ENCODE measurements around the gene GABPB2.
"Not testable (repeated sequence)": the region's sequence is repeated elsewhere in the genome, so short reads cannot be mapped to it uniquely, and the experiment has no call there.

Gene GABPB2

GRCh38 chr1:151060007-151060656, 10.4 kb upstream of the GABPB2 start, which contains the start of gene MLLT11:
Gene MLLT11, plus strand, starts transcription at chr1:151060397. Its CDS starts 6,828 bp downstream, at chr1:151067225.
- peak in 2 of 6 experiments; percentile 12 to 29 for DNase-seq

GRCh38 chr1:151060657-151061421, 9.7 kb upstream of the GABPB2 start:
- DNase-seq, result no peak

GRCh38 chr1:151061704-151062103, 8.9 kb upstream of the GABPB2 start:
- no peak for DNase-seq

- DNase-seq, result no peak
Observed at GRCh38 chr1:151062741-151063371, 7.7 kb upstream of the GABPB2 start.

GRCh38 chr1:151065089-151065645, 5.4 kb upstream of the GABPB2 start:
- DNase-seq, result no peak

GRCh38 chr1:151067185-151067584, 3.4 kb upstream of the GABPB2 start:
- no peak for DNase-seq

- DNase-seq, result no peak
Observed at GRCh38 chr1:151069103-151069486, 1.5 kb upstream of the GABPB2 start.

GRCh38 chr1:151072224-151072623, 1.7 kb downstream of the GABPB2 start:
- no peak for DNase-seq

- no peak for DNase-seq
Observed at GRCh38 chr1:151085953-151086559, 15.5 kb downstream of the GABPB2 start.

- DNase-seq, result not testable (repeated sequence)
Observed at GRCh38 chr1:151097426-151097825, 26.9 kb downstream of the GABPB2 start.

GRCh38 chr1:151098126-151098525, 27.6 kb downstream of the GABPB2 start:
- no peak for DNase-seq

- no peak for DNase-seq
Observed at GRCh38 chr1:151104630-151105029, 34.1 kb downstream of the GABPB2 start.

GRCh38 chr1:151106894-151107293, 36.3 kb downstream of the GABPB2 start:
- DNase-seq, result no peak

- no peak for DNase-seq
Observed at GRCh38 chr1:151108331-151108730, 37.8 kb downstream of the GABPB2 start.

- DNase-seq, result no peak
Observed at GRCh38 chr1:151113877-151114276, 43.3 kb downstream of the GABPB2 start.

GRCh38 chr1:151124763-151125403, 54.3 kb downstream of the GABPB2 start:
- DNase-seq, result no peak

- no peak for DNase-seq
Observed at GRCh38 chr1:151128800-151129199, 58.2 kb downstream of the GABPB2 start.

- DNase-seq, result peak; percentile 67 to 87 (median 83)
Observed at GRCh38 chr1:151130987-151131586, 60.5 kb downstream of the GABPB2 start.

- no peak for DNase-seq
Observed at GRCh38 chr1:151131701-151132334, 61.3 kb downstream of the GABPB2 start.

- DNase-seq, result no peak
Observed at GRCh38 chr1:151132335-151133017, 61.9 kb downstream of the GABPB2 start.

All from stimulated activated naive CD4-positive, alpha-beta T cell (primary cell).